Uterus (tissue), 2 donors: ENCODE data around the gene BFAR.
A peak's percentile ranks its signal among the peaks of the same experiment; 100 is the strongest.

ENCODE experiments used
- CTCF ChIP-seq, 4 experiments: fragments of 200-600 bp in 2 of 4; fragments of 450-650 bp in 2 of 4; sonication (generic) in 2 of 4; IDR thresholded peaks; one replicate each; pipeline ENCODE4 v1.5.1; 2016 to 2019; ENCODE audit warnings: antibody characterized with exemption in 4 of 4, mild to moderate bottlenecking in 2 of 4, moderate library complexity in 1 of 4
- POLR2A ChIP-seq, 2 donors: fragments of 450-650 bp; IDR thresholded peaks; one replicate each; pipeline ENCODE4 v1.6.1; 2016; ENCODE audit warnings: antibody characterized with exemption in 2 of 2, mild to moderate bottlenecking in 1 of 2, moderate library complexity in 1 of 2

DNA sequence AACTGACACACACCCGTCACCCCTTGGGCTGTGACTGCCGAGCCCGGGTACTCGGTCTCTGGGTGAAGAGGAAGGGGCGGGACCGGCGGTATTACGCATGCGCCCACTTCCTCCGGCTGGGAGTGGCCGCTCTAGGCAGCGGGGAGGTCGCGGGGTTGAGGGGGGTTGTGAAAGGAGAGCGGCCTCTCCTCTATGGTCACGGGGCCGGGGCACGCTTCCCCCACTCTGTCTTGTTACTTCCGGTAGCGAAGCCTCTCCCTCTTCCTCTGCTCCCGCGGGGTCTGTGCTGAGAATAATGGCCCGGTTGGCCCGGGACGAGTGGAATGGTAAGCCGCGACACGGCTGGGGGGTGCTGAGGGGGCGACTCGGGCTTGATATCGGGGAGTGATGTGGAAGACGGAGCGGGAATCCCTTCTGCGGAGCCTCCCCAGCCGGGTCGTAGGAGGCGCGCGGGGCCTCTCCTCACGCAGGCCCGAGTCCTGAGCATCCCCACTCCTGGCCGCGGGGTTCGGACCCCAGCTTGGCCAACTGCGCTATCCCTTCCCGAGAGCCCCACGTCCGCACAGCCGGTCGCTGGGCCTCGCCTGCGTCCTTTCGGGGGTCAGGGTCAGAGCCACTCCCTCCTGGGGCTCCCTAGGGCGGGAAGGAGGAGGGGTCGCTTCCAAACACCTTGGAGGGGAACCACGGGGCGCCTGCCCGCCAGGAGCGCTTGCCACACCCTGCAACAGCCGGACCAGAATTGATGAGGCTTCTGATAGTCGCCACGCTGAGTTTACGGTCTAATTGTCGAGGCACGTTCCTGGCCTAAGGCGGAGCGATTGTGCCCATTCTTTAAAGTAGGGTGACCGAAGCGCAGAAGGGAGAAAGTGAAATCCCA, at the start of gene BFAR:
- TF ChIP-seq CTCF (IDR thresholded peaks at IDR 0.05) (no peak), POLR2A (IDR thresholded peaks at IDR 0.05) (peak; percentile 94 to 96)
